HG03558 (cell line): ENCODE results near the gene ZBTB7C.
A peak's percentile ranks its signal among the peaks of the same experiment; 100 is the strongest.

Experiments
- ATAC-seq: cut with Tn5 transposase; IDR thresholded peaks from one replicate; pipeline ENCODE4 v1.9.1; 2021; ENCODE audit warnings: moderate number of reproducible peaks; ENCODE audit not compliant: unreplicated experiment; ENCODE audit errors: extremely low read depth

The ZBTB7C gene

DNA sequence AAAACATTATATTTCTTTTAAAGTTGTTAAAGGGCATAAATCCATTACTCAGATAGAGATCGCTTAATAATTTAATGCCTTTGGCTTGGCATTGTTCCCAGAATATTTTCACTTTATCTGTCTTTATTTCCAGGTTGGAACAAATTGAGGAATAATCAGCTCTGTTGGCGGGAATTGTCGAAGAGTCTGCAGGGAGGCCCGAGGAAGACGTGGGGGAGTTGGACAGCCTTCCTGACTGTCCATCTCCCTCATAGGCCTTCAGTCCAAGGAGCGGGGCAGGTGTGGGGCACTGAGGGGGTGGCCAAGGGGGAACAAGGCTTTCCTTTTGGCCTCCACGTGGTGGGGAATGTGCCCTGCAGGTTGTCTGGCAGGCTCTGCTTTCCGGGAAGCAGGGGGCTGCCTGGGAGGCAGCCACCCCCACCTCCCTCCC, 179.6 kb downstream of the ZBTB7C start:
- no peak for ATAC-seq

DNA sequence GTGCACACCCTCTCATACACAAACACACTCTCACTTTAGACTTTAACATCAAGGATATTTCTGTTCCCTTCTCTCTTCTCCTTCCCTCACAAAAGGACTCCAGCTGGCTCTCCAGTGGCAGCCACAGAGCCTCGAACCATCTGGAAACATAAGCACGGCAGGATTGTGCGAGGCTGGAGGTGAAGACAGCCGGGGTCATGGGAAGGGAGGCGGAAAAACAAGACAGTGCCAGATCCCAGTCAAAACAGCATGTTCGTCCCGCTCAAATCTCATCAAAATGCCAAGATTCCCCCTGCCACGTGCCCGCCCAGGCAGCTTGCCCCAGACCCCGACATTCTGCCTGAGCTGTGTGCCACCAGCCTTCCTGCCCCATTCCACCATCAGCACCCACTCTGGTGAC, 180.3 kb downstream of the ZBTB7C start:
- no peak for ATAC-seq

- no peak for ATAC-seq
Observed at GRCh38 chr18:48228301-48228715, 180.9 kb downstream of the ZBTB7C start.

- no peak for ATAC-seq
Observed at GRCh38 chr18:48227206-48227605, 182.0 kb downstream of the ZBTB7C start.

DNA sequence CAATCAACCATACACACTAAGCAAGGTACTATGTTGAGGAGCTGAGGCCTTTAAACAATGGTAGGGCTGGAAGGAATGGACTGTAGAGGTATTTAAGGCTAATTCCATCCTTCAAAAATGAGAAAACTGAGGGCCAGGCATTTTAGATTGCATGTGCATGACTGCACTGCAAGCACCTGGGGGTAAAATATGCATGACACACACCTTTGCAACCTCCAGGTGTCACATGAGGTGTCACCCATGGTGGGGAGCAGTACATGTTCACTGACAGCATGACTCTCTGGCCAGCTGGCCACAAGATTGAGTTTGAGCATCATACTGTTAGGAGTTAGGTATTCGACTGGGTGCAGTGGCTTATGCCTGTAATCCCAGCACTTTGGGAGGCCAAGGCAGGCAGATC, 182.8 kb downstream of the ZBTB7C start:
- no peak for ATAC-seq

DNA sequence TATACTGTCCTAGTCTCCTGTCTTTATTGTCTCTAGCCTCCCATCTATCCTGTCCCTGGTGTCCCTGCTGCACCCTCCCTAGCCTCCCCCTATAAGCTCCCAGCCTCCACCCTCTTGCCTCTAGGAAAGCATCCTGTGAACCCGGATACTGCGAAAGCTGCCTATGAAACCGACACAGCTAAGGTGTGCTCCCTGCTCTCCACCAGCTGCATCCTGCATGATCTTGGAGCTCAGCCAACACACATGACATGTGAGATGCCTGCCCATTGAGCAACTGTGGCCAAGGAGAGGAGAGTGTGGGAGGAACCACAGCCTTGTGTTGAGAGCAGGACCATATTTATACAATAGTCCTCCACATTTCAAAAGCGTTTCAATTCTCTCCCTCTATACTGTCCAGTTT, 187.1 kb downstream of the ZBTB7C start:
- peak; percentile 37 for ATAC-seq

- ATAC-seq = no peak
Observed at GRCh38 chr18:48219810-48220499, 189.2 kb downstream of the ZBTB7C start.

DNA sequence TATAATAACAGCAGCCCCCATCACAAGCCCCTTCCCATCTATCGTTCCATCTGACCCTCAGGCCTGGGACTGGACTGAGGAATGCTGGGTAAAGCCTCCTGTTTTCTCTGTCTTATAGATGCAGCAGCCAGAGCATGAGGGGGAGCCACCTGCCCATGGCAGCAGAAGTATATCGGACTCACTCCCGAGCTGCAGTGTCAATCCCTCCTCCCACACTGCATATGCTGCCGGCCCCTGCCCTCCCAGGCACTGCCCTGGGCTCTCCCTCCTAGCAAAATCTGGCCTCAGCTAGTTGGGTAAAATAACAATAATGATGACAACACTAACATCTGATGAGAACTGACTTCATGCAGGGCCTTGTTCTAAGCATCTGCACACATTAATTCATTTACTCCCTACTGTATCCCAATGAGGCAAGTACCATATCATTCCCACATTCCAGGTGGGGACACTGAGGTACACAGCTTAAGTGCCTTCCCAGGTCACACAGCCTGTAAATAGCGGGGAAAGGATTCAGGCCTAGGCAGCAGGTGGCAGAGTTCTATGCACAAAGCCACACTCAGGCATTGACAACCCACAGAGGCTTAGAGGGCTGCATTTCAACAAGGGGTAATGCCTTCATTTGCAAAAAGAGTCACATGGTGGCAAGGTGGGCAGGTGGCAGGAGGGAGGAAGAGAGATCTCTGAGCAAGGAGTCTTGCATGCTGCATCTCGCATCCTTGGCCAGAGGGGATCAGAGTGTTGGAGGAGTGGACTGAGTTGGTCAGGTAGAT, 190.0 kb downstream of the ZBTB7C start:
- ATAC-seq = no peak

DNA sequence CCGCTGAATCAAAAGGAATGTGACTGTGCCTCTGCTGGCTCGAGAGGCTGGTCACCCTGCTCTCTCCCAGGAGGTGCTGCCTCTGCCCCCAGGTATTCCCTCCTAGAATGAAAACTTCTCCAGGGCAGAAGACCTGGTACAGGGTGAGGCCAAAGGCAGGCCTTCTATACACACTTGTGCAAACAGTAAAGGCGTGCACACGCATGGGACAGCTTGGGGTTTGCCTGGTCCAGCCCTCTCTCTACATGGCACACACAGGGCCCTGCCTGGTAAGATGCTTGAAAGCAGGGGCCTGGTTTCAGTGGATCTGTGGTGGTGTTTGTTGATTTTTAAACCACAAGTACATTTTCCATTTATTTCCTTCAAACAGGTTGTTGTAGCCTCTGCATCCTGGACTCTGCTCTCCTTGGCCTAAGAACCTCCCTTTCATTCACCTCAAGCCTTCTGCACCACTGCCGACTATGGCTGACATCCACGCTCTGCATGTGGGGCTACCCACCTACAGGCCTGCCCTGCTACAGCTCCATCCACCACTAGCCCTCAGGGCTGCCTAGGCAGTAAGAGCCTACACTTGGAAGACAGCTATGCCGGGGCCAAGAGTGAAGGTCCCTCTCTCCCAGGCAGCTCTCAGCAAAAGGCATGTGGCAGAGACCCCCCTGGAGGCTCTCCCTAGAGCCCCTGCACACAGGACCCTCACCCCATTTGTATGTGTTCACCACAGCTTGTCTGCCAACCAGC, 190.7 kb downstream of the ZBTB7C start:
- no peak for ATAC-seq

DNA sequence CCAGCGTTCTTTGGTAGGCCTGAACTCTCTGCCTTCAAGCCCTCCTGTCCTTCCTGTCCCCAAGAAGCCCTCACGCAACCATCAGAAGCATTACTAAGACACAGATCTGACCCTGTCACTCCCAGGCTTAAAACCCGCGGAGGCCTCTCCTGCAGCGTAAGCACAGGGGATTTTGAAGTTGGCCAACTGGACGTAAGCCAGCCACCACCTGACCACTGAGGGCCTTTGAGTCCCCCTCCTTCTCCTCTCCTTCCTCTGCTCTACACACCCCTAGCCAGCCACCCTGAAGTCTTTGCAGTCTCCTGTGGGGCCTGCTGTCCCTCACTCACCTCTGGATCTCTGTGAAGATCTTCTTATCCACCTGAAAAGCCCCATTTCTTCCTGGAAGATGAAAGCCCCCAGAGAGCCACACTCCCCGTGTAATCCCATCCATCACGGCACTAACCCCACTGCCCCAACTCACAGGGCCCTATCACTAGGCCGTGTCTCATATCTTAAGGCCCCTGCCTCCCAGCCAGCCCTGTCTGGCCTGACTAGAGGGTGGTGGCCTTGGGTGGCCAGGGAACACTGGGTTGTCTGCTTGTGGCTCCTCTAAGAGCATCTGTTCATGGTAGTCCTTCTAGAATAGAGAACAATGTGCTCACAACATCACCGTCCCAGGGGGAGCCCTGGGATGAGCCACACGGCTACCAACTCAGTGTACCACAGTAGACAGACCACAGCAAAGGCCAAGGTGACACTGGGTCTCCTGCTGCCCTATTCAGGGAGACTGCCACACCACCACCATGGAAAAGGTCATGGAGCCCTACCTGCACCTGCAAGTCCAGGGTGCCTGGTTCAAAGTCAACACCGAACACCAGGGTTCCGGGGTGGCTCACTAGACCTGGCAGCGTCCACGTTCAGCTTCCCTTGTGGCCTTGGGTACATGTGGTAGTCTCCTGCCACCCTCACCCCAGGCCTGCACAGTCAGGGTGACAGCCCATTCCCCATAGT, 191.6 kb downstream of the ZBTB7C start:
- ATAC-seq = no peak

GRCh38 chr18:48216639-48217257, 192.4 kb downstream of the ZBTB7C start:
- ATAC-seq = no peak

DNA sequence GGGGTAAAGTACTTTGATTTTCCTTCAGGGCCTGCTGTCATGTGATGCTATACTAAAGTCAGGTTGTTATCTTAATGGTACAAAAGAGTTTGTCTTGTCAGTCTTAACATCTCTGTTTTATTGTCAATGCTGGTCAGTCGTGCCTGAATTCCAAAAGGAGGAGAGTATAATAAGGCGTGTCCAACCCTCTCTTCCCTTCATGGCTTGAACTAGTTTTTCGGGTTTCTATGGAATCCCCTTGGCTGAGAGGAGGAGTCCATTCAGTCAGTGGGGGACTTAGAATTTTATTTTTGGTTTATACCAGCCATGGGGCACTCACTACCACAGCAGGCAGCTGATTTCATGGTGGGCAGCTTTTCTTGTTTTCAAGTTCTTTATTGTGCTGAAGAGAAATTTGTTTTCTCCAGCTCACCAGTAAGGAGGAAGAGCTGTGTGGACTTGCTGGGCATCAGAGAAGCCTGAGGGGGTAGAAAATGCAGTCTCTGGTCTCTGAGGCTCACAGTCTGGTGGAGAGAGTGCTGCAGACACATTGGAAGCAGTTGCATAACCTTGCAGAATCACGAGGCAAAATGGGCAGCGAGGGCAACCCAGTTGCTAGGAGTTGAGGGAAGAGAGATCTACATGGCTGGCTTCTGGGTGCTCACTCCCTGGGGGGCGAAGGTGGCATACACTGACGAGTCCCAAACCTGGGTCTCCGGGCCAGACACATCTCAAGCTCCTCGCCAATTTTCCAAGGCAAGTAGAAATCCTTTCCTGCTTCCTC, 193.1 kb downstream of the ZBTB7C start:
- ATAC-seq = no peak

DNA sequence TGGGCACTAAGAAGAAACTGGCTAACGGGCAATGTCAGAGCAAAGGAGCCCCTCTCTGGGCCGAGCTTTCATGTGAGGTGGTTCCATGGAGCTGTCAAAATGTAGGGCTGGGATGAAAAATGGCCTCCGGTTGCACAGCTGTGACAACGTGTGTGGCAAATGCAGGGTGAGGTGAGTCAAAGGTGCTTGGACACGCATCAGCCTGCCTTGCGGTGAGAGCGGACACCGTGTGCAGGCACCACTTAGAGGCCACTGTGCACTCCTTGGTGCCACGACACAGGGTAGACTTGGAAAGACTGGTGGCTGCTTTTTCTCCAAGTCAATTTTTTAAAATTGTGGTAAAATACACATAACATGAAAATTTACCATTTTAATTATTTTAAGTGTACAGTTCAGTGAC, 195.4 kb downstream of the ZBTB7C start:
- ATAC-seq = no peak

- ATAC-seq = no peak
Observed at GRCh38 chr18:48208432-48209140, 200.6 kb downstream of the ZBTB7C start.

DNA sequence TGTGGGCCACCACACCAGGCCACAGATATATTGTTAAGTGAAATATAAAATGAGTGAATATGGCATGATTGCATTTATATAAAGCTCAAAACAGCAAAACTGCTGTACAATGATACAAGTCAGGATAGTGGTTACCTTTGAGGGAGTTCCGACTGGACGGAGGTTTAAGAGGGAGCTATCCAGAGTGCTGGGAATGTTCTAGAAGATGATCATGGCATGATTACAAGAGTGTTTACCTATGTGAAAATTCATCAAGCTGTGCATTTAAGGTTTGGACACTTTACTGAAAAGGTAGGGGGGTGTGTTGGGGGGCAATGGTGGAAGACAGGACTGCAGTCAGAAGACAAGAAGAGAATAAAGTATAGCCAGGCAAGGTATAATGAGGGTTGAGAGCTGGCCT, 201.4 kb downstream of the ZBTB7C start:
- no peak for ATAC-seq

DNA sequence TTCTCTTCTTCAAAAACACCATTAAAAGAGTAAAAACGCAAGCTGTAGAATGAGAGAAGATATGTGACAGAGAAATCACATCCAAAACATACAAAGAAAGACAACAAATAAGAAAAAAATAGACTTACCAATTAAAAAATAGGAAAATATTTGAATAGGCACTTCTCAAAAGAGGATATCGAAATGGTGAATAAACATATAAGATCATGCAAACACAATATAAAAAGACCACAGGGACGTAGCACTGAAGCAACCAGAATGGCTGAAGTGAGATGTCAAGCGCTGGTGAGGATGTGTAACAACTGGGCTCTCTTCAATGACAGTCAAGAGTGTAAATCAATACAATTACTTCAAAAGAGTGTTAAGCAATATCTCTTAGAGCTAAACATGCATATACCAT, 202.3 kb downstream of the ZBTB7C start:
- no peak for ATAC-seq

DNA sequence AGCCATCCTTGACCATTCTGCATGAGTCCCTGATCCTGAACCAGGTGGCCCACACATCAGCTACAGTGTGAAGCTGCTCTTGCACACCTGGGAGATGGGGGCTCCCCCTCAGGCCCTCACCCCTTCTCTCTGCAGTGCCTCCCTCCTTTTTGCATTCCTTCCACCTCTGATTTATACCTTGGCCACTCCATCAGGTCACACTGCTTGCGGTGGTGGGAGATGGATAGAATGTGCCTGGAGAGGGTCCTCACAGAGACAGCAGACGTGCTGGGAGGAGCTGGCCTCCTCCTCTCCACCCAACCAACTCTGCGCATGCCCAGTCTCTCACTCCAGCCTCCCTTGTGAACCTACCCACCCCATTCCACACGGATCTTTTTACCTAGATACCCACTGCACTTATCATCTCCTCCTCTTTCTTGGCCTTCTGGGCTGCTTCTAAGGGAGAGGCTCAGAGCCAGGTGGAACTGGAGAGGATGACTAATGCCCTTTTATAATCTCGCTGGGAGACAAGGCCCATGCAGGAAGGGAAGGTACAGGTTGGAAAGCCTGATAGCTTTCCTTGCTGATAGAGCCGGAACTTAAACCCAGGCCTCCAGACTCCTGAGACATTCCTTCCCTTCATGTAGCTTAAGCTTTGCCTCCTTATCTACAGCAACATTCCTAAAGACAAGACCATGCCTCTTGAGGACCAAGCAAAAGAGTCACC, 205.1 kb downstream of the ZBTB7C start:
- no peak for ATAC-seq
